Stimulated activated naive CD8-positive, alpha-beta T cell treated with anti-CD3 and anti-CD28 coated beads, Interleukin-15, amount 100 ng/mL, for 72 hours (primary cell): ENCODE measurements around the gene PACS2.

Source experiments
- ATAC-seq: fragments of 150-1000 bp; cut with Tn5 transposase; 2 replicates; pipeline ENCODE4 v1.10.0; 2021; ENCODE audit warnings: mild to moderate bottlenecking, moderate library complexity
- DNase-seq, 2 donors: peaks; one replicate each; pipeline ENCODE4 v3.0.0; 2021 to 2022
- H3K27ac Mint-ChIP-seq, 2 donors: one replicate each; pipeline ENCODE4 v1.8.0; 2022; ENCODE audit warnings: mild to moderate bottlenecking in 2 of 2, mixed read lengths in 2 of 2, moderate library complexity in 2 of 2
- H3K27me3 Mint-ChIP-seq: one replicate; pipeline ENCODE4 v1.8.0; 2022; ENCODE audit warnings: mixed read lengths
- H3K4me1 Mint-ChIP-seq: one replicate; pipeline ENCODE4 v1.8.0; 2022; ENCODE audit warnings: mild to moderate bottlenecking, mixed read lengths
- H3K4me3 Mint-ChIP-seq, 2 donors: one replicate each; pipeline ENCODE4 v1.8.0; 2022; ENCODE audit warnings: mild to moderate bottlenecking in 2 of 2, mixed read lengths in 2 of 2, moderate library complexity in 1 of 2
- H3K9me3 Mint-ChIP-seq, 2 donors: one replicate each; pipeline ENCODE4 v1.8.0; 2022; ENCODE audit warnings: mixed read lengths in 2 of 2

PACS2 gene

GRCh38 chr14:105375635-105376057 lies 61.1 kb downstream of the PACS2 start:
- Mint-ChIP-seq H3K4me1 (peaks cover 19% of the 10 kb centered on the region), H3K27me3 (no peaks in the 10 kb centered on the region), H3K4me3 (peak overlapping the region in 1 of 2 donors; percentile 56), H3K27ac (peak overlapping the region; percentile 79 to 94), H3K9me3 (no peaks in the 10 kb centered on the region)
- peak; percentile 66 for ATAC-seq
- peak in 1 of 2 donors; percentile 44 for DNase-seq

GRCh38 chr14:105376521-105377440 lies 62.2 kb downstream of the PACS2 start:
- peak; percentile 8 for ATAC-seq
- Mint-ChIP-seq H3K4me1 (peaks cover 11% of the 10 kb centered on the region), H3K27me3 (no peaks in the 10 kb centered on the region), H3K27ac (no peak overlapping the region), H3K9me3 (no peaks in the 10 kb centered on the region), H3K4me3 (no peak overlapping the region)
- no peak for DNase-seq

- no peaks in the 10 kb centered on the region for H3K9me3 Mint-ChIP-seq
- no peaks in the 10 kb centered on the region for H3K27me3 Mint-ChIP-seq
- H3K4me3 Mint-ChIP-seq: no peak overlapping the region
- no peak for ATAC-seq
- H3K4me1 Mint-ChIP-seq: peaks cover 11% of the 10 kb centered on the region
- no peak for DNase-seq
- no peak overlapping the region for H3K27ac Mint-ChIP-seq
Observed at GRCh38 chr14:105377555-105378182, 63.1 kb downstream of the PACS2 start.

- no peaks in the 10 kb centered on the region for H3K9me3 Mint-ChIP-seq
- H3K4me3 Mint-ChIP-seq: no peak overlapping the region
- DNase-seq (no peak), ATAC-seq (no peak)
- peak overlapping the region in 1 of 2 donors; percentile 85 for H3K27ac Mint-ChIP-seq
- no peaks in the 10 kb centered on the region for H3K27me3 Mint-ChIP-seq
- peaks cover 11% of the 10 kb centered on the region for H3K4me1 Mint-ChIP-seq
Observed at GRCh38 chr14:105378199-105378598, 63.7 kb downstream of the PACS2 start.

- Mint-ChIP-seq H3K27ac (peak overlapping the region in 1 of 2 donors; percentile 54), H3K27me3 (no peaks in the 10 kb centered on the region), H3K4me1 (peaks cover 11% of the 10 kb centered on the region), H3K9me3 (no peaks in the 10 kb centered on the region), H3K4me3 (no peak overlapping the region)
- no peak for DNase-seq
- no peak for ATAC-seq
Observed at GRCh38 chr14:105378873-105379685, 64.5 kb downstream of the PACS2 start.

- Mint-ChIP-seq H3K4me3 (no peak overlapping the region), H3K27ac (no peak overlapping the region), H3K27me3 (no peaks in the 10 kb centered on the region), H3K9me3 (no peaks in the 10 kb centered on the region), H3K4me1 (peaks cover 11% of the 10 kb centered on the region)
- DNase-seq (no peak), ATAC-seq (no peak)
Observed at GRCh38 chr14:105379946-105380345, 65.4 kb downstream of the PACS2 start.

- peak overlapping the region in 1 of 2 donors; percentile 63 for H3K27ac Mint-ChIP-seq
- no peak for DNase-seq
- H3K9me3 Mint-ChIP-seq: no peaks in the 10 kb centered on the region
- no peak overlapping the region for H3K4me3 Mint-ChIP-seq
- peaks cover 6% of the 10 kb centered on the region for H3K4me1 Mint-ChIP-seq
- ATAC-seq: no peak
- H3K27me3 Mint-ChIP-seq: no peaks in the 10 kb centered on the region
Observed at GRCh38 chr14:105380756-105381155, 66.2 kb downstream of the PACS2 start.

GRCh38 chr14:105381446-105382342 lies 67.1 kb downstream of the PACS2 start:
- no peaks in the 10 kb centered on the region for H3K9me3 Mint-ChIP-seq
- H3K27ac Mint-ChIP-seq: no peak overlapping the region
- H3K4me3 Mint-ChIP-seq: no peak overlapping the region
- H3K4me1 Mint-ChIP-seq: no peaks in the 10 kb centered on the region
- ATAC-seq (no peak), DNase-seq (no peak)
- H3K27me3 Mint-ChIP-seq: no peaks in the 10 kb centered on the region

GRCh38 chr14:105382343-105383082 lies 68.0 kb downstream of the PACS2 start:
- no peak overlapping the region for H3K4me3 Mint-ChIP-seq
- no peaks in the 10 kb centered on the region for H3K9me3 Mint-ChIP-seq
- ATAC-seq (no peak), DNase-seq (no peak)
- H3K4me1 Mint-ChIP-seq: no peaks in the 10 kb centered on the region
- H3K27me3 Mint-ChIP-seq: no peaks in the 10 kb centered on the region
- H3K27ac Mint-ChIP-seq: no peak overlapping the region

- no peak for ATAC-seq
- Mint-ChIP-seq H3K27me3 (no peaks in the 10 kb centered on the region), H3K9me3 (no peaks in the 10 kb centered on the region), H3K4me3 (no peak overlapping the region), H3K27ac (no peak overlapping the region), H3K4me1 (no peaks in the 10 kb centered on the region)
- no peak for DNase-seq
Observed at GRCh38 chr14:105383083-105383730, 68.7 kb downstream of the PACS2 start.

GRCh38 chr14:105384041-105384557 lies 69.6 kb downstream of the PACS2 start:
- DNase-seq: no peak
- ATAC-seq: no peak
- Mint-ChIP-seq H3K4me1 (peaks cover 5% of the 10 kb centered on the region), H3K27me3 (no peaks in the 10 kb centered on the region), H3K27ac (peak overlapping the region in 1 of 2 donors; percentile 30), H3K4me3 (no peak overlapping the region), H3K9me3 (no peaks in the 10 kb centered on the region)

- ATAC-seq: peak; percentile 16
- no peak overlapping the region for H3K4me3 Mint-ChIP-seq
- H3K9me3 Mint-ChIP-seq: no peaks in the 10 kb centered on the region
- no peaks in the 10 kb centered on the region for H3K27me3 Mint-ChIP-seq
- peaks cover 6% of the 10 kb centered on the region for H3K4me1 Mint-ChIP-seq
- H3K27ac Mint-ChIP-seq: no peak overlapping the region
- no peak for DNase-seq
Observed at GRCh38 chr14:105384605-105385321, 70.2 kb downstream of the PACS2 start.

- ATAC-seq: no peak
Observed at GRCh38 chr14:105385322-105385637, 70.7 kb downstream of the PACS2 start.

More at GRCh38 chr14:105385322-105385637, 70.7 kb downstream of the PACS2 start:
- no peaks in the 10 kb centered on the region for H3K9me3 Mint-ChIP-seq
- H3K4me1 Mint-ChIP-seq: peaks cover 11% of the 10 kb centered on the region
- H3K27ac Mint-ChIP-seq: peak overlapping the region in 1 of 2 donors; percentile 54
- H3K27me3 Mint-ChIP-seq: no peaks in the 10 kb centered on the region
- H3K4me3 Mint-ChIP-seq: no peak overlapping the region
- DNase-seq: no peak
